ENCODE measurements around the gene B4GALNT2.

- TF ChIP-seq CTCF (IDR thresholded peaks at IDR 0.05) (no peak), EZH2 (IDR thresholded peaks at IDR 0.05; ENCODE audit: borderline replicate concordance, insufficient read depth, low read depth, low read length, poor library complexity, severe bottlenecking) (no peak)
These were observed 46.8 kb upstream of the B4GALNT2 start for GRCh38 chr17:49085565-49086315.
